ENCODE data around the gene ZFPM1. TPM values are rescaled to one million over a fixed set of nuclear protein-coding genes. Genes with fewer than 3 reads are reported as not detected.

ZFPM1 gene
- polyA plus RNA-seq, 1 of the 3 experiments (the other 2 are of a cell fraction): 1.2 TPM

DNA sequence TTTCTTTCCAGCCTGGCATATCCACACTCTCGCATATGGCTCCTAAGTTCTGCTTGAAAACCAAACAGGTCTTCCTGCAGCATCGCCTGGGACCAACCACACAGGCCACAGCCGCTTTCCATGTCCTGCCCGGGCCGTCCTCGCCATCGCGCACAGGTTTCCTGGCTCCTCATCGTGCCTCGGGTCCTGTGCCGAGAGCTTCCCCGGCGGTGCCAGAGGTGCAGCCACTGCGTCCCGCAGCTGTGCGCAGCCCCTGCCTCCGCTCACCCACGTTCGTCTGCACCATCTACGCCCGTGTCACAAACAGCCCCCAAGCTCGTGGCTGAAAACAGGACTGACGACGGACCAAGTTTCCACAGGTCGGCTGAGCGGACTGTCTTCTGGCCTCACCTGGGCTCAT, 6.3 kb upstream of the ZFPM1 start (continued):
- TF ChIP-seq, protein P1, sequence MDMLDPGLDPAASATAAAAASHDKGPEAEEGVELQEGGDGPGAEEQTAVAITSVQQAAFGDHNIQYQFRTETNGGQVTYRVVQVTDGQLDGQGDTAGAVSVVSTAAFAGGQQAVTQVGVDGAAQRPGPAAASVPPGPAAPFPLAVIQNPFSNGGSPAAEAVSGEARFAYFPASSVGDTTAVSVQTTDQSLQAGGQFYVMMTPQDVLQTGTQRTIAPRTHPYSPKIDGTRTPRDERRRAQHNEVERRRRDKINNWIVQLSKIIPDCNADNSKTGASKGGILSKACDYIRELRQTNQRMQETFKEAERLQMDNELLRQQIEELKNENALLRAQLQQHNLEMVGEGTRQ (IDR thresholded peaks at IDR 0.05; ENCODE audit: borderline replicate concordance, low read depth, low read length): no peak
- TF ChIP-seq ELF1 (IDR thresholded peaks at IDR 0.05) (no peak), GABPA (IDR thresholded peaks at IDR 0.05; ENCODE audit: low read depth) (no peak), MEF2A (IDR thresholded peaks at IDR 0.05; ENCODE audit: borderline replicate concordance, low read depth) (no peak), RXRA (IDR thresholded peaks at IDR 0.05; ENCODE audit: borderline replicate concordance, low read depth) (no peak), JUND (IDR thresholded peaks at IDR 0.05) (no peak)
- TF ChIP-seq, protein P2, sequence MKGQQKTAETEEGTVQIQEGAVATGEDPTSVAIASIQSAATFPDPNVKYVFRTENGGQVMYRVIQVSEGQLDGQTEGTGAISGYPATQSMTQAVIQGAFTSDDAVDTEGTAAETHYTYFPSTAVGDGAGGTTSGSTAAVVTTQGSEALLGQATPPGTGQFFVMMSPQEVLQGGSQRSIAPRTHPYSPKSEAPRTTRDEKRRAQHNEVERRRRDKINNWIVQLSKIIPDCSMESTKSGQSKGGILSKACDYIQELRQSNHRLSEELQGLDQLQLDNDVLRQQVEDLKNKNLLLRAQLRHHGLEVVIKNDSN (IDR thresholded peaks at IDR 0.05; ENCODE audit: borderline replicate concordance, low read depth): no peak

DNA sequence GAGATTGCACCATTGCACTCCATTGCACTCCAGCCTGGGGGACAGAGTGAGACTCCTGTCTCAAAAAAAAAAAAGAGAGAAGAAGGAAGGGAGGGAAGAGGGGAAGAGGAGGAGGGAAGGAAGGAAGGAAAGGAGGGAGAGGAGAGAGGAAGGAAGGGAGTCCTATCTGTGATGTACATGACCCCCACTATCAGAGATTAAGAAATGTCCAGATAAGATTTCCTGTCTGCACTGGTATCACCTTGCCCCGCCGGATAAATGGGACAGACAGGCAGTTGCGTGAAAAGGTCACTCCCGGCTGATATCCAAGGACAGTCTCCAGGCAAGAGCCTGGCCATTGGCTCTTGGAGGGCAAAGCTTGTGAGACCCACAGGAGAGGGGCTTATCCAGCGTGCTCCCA, 5.2 kb upstream of the ZFPM1 start:
- DNase-seq: no peak

More for the DNA sequence above, 5.2 kb upstream of the ZFPM1 start:
- no peaks in the 10 kb centered on the region for H3K27me3 ChIP-seq (ENCODE audit: insufficient read depth)
- H3K9me2 ChIP-seq: no peaks in the 10 kb centered on the region
- no peaks in the 10 kb centered on the region for H3K9me3 ChIP-seq
- H3K9ac ChIP-seq: no peak overlapping the region
- peak overlapping the region in 1 of 2 experiments; percentile 79; a peak in 2 of 4 replicates for H3K27ac ChIP-seq (ENCODE audit: low read depth in 2 of 2, low read length in 1 of 2)
- ChIA-PET CTCF (interaction anchor here (0.7 to 4.4 kb wide), 6 partner anchors 9 to 113 kb away, joined by 3 to 52 read pairs (median 10); no protein-coding TSS in a partner anchor), POLR2A (no interaction called here)
- H3K4me3 ChIP-seq (ENCODE audit: low read depth in 2 of 2, low read length in 1 of 2): no peak overlapping the region
- 0 out of 2 replicates have a peak, but pooled peaks cover 3% of the 10 kb centered on the region for H4K20me1 ChIP-seq (ENCODE audit: insufficient read depth)
- no peaks in the 10 kb centered on the region for H3F3A ChIP-seq (replicated peaks; ENCODE audit: insufficient read depth)
- TF ChIP-seq MEF2A (IDR thresholded peaks at IDR 0.05; ENCODE audit: borderline replicate concordance, low read depth) (no peak), RAD21 (IDR thresholded peaks at IDR 0.05; ENCODE audit: low read length) (no peak), SMC3 (IDR thresholded peaks at IDR 0.05; ENCODE audit: low read depth, low read length) (no peak)
- TF ChIP-seq, protein P3, sequence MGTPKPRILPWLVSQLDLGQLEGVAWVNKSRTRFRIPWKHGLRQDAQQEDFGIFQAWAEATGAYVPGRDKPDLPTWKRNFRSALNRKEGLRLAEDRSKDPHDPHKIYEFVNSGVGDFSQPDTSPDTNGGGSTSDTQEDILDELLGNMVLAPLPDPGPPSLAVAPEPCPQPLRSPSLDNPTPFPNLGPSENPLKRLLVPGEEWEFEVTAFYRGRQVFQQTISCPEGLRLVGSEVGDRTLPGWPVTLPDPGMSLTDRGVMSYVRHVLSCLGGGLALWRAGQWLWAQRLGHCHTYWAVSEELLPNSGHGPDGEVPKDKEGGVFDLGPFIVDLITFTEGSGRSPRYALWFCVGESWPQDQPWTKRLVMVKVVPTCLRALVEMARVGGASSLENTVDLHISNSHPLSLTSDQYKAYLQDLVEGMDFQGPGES (IDR thresholded peaks at IDR 0.05; ENCODE audit: low read depth, low read length): no peak
- TF ChIP-seq, protein P2 (IDR thresholded peaks at IDR 0.05; ENCODE audit: borderline replicate concordance, low read depth): no peak
- TF ChIP-seq, protein P4, sequence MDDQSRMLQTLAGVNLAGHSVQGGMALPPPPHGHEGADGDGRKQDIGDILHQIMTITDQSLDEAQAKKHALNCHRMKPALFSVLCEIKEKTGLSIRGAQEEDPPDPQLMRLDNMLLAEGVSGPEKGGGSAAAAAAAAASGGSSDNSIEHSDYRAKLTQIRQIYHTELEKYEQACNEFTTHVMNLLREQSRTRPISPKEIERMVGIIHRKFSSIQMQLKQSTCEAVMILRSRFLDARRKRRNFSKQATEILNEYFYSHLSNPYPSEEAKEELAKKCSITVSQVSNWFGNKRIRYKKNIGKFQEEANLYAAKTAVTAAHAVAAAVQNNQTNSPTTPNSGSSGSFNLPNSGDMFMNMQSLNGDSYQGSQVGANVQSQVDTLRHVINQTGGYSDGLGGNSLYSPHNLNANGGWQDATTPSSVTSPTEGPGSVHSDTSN (IDR thresholded peaks at IDR 0.05): no peak
- TF ChIP-seq, protein P5, sequence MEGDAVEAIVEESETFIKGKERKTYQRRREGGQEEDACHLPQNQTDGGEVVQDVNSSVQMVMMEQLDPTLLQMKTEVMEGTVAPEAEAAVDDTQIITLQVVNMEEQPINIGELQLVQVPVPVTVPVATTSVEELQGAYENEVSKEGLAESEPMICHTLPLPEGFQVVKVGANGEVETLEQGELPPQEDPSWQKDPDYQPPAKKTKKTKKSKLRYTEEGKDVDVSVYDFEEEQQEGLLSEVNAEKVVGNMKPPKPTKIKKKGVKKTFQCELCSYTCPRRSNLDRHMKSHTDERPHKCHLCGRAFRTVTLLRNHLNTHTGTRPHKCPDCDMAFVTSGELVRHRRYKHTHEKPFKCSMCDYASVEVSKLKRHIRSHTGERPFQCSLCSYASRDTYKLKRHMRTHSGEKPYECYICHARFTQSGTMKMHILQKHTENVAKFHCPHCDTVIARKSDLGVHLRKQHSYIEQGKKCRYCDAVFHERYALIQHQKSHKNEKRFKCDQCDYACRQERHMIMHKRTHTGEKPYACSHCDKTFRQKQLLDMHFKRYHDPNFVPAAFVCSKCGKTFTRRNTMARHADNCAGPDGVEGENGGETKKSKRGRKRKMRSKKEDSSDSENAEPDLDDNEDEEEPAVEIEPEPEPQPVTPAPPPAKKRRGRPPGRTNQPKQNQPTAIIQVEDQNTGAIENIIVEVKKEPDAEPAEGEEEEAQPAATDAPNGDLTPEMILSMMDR (IDR thresholded peaks at IDR 0.05): no peak
- no peak overlapping the region for H3K4me2 ChIP-seq
- H2AFZ ChIP-seq (ENCODE audit: low read depth): no peak overlapping the region
- H3K79me2 ChIP-seq (ENCODE audit: insufficient read depth): no peaks in the 10 kb centered on the region
- WGBS (ENCODE audit: low lambda C conversion rate): 73% methylated on average over 4 of the region's 5 CpGs
- no peaks in the 10 kb centered on the region for H3K36me3 ChIP-seq (replicated peaks in 1 of 2; ENCODE audit: control insufficient read depth in 1 of 2, insufficient read depth in 2 of 2, low read length in 1 of 2)
- peaks cover 8 to 49% of the 10 kb centered on the region in 2 experiments; a peak in 3 of 4 replicates for H3K4me1 ChIP-seq (ENCODE audit: control insufficient read depth in 1 of 2, insufficient read depth in 2 of 2, low read depth in 1 of 2, low read length in 1 of 2)

All from SK-N-SH (cell line).